GM21576 (cell line): ENCODE measurements around the gene LSM14B.
A peak's percentile ranks its signal among the peaks of the same experiment; 100 is the strongest.

Experiments used
- ATAC-seq: cut with Tn5 transposase; IDR thresholded peaks from one replicate; pipeline ENCODE4 v1.9.1; 2021; ENCODE audit warnings: mild to moderate bottlenecking, moderate library complexity; ENCODE audit not compliant: unreplicated experiment

LSM14B gene

DNA sequence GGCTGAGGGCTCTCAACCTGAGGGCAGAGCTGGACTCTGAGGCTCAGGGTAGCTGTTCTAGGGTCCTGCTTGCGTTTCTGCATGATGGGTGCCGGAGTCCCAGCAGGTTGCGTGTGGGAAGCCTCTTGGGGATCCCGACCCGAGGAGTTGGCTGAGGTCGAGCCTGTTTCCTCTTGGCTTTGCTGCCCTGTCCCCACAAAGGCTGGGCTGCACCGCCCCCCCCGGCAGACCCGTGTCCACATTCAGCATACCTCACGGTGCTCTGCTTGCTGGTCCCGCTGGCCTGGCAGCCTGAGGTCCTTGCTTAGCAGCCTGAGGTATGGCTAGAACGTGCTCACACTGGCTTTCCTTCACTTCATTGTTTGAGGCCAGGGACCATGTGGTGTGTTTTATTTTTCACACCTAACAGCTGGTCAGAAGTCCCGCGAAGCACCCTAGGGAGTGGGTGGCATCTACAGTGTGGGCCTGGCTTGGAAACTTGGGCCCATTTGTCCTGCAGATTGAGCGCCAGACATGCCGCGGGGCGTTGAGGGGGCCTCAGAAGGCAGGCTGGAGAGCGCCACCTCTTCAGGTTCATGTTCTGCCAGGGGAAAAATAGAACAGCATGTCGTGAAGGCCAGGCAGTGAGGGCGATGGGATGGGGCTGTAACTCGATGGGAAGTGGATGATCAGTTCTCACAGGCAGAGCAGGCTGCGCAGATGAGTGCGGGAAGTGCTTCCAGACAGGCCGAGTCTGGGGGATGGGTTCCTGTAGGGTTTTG lies 9.5 kb downstream of the LSM14B start:
- ATAC-seq = no peak

DNA sequence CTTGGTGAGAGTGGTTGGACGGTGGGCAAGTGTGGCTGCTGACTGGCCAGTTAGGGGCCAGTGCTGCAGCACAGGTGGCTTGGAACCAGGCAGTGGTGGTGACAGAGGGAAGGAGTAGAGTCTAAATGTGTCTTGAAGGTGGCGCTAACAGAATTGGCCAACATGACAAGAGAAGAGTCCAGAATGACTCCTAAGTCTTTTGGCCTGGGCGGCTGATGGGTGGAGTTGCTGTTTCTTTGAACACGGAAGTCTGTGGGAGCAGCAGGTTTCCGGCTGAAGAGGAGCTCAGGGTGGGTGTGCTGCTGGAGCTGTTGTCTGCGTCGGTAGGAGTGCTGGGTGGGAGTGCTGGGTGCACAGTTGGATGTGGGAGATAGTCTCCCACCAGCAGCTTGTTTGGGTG lies 10.1 kb downstream of the LSM14B start:
- no peak for ATAC-seq

DNA sequence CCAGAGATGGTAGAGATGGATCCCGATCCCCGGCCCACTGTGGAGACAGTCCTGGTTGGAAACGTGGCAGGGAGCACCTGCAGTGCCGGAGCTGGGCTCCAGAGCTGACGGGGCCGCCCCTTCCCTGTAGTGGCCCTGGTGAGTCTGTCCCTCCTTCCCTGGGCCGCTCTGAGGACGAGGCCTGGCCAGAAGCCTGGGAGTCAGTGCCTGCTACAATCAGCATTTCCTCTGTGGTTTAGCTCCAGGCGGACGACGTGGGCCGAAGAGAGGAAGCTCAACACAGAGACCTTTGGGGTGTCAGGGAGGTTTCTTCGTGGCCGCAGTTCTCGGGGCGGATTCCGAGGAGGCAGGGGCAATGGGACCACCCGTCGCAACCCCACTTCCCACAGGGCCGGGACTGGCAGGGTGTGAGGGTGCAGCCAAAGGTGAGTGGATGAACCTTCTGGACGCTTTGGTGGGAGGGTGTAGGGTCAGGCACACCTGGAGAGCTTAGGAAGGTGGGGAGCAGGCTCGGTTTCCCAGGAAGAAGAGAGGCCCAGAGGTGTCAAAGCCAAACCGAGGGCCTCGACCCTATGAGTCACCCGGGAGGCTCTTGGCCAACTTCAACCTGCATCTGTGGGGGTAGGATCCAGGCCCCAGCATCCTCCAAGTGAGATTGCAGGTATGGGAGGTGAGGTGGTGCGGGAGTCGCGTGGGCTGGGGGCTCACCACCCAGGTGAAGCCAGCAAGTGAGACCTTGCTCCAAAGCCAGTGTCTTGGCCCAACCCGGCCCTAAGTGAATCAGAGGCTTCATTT lies 11.0 kb downstream of the LSM14B start:
- no peak for ATAC-seq

DNA sequence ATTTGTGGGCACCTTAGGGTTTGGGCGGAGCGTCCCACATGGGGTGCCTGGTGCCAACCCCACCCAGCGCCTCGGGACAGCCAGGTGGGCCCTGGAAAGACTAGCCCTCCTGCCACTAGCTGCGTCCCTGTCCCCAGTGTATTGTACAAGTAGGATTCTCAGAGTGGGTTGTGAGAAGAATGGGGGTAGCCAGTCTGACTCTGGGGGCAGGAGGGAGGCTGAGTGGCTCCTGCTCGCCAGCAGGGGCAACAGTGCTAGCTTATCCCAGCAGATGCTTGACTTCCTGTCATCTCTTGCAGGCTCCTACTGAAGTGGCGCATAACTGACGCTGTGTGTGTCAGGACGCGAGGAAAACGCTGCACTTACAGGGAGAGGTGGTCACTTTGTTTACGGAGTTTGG lies 11.6 kb downstream of the LSM14B start:
- no peak for ATAC-seq

DNA sequence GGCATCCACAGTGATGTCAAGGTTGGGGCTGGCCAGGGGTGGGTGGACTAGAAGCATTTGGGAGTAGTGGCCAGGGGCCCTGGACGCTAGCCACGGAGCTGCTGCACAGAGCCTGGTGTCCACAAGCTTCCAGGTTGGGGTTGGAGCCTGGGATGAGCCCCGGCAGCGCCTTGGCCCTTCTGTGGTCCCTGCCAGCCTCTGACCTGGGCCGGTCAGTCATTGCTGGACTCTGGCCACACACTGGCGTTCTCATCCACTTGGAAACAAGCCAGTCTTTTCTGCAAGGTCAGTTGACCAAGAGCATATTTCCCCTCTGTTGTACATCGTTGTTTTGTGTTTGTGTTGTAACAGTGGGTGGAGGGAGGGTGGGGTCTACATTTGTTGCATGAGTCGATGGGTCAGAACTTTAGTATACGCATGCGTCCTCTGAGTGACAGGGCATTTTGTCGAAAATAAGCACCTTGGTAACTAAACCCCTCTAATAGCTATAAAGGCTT lies 12.5 kb downstream of the LSM14B start:
- ATAC-seq = no peak

DNA sequence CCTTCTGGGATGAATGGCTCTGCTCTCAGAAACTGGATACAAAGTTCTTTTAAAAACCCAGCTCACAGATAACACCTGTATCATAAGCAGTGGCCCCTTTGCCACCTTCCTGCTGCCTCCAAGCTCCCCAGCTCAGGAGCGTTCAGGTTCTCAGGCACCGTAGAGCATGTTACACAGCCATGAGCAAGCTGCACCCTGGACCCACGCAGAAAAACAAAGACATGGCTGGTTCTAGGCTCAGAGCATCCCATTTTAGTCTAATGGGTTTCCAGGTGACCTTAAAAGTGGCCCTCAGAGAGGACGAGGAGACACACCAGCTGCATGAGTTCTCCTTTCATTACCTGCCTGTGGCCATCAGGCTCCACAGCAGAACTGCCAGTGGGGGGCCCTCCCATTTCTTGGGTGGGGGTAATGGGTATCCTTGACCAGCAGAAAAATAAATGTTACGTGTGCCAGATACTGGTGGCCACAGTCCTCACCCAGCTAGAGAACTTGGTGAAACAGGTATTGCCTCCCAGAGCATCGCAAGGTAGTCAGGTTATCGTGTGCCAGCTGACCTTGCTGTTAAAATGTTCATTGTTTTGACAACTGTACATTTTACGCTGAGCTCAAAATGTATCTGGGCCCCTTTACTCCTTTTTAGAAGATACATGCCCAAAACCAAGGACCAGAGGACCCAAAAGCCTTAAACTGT lies 13.4 kb downstream of the LSM14B start:
- no peak for ATAC-seq

DNA sequence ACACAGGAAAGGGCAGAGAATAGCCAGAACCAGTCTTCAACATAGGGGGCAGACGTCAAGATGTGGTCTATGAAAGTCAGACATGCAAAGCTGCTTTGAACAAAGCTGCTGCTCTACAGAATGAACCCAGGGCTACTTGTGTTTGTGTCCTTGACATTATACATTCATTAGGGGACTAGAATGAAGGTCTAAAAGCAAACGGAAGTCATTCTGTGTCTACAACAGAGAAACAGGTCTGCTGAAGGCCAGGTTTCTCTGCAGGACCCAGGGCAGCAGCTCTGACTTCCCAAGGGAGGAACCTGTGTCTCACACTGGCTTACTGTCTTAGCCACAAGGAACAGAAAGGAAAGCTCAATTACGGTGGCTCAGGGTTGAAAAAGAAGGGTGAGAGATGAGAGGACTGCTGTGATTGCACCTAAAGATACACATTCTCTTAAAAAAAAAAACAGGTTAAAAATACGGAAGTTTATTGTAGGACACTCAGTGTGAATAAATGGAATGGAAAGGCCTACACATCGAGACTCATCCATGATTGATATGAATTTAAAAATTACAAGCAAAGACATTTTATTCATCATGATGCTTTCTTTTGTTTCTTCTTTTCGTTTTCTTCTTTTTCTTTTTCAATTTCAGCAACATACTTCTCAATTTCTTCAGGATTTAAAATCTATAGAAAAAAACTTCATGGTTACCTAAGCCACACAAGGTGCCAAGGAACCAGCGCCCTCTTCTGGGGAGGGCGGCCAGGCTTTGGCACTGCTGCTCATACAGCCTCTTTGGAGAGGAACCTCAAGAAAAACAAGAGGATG lies 14.2 kb downstream of the LSM14B start:
- ATAC-seq = no peak

DNA sequence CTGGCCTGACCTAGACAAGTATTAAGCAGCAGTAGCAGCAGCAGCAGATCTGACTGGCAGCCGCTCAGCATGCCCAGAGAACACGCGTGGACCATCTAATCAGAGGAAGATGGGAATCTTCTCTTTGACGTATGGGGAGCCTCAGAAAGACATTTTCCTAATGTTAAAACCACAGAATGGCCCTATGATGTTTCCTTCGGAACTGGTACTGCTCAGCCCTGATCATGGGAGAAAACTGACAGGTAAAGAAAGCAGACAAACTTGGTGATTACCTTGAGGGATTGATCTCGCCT lies 14.8 kb downstream of the LSM14B start:
- ATAC-seq = no peak

DNA sequence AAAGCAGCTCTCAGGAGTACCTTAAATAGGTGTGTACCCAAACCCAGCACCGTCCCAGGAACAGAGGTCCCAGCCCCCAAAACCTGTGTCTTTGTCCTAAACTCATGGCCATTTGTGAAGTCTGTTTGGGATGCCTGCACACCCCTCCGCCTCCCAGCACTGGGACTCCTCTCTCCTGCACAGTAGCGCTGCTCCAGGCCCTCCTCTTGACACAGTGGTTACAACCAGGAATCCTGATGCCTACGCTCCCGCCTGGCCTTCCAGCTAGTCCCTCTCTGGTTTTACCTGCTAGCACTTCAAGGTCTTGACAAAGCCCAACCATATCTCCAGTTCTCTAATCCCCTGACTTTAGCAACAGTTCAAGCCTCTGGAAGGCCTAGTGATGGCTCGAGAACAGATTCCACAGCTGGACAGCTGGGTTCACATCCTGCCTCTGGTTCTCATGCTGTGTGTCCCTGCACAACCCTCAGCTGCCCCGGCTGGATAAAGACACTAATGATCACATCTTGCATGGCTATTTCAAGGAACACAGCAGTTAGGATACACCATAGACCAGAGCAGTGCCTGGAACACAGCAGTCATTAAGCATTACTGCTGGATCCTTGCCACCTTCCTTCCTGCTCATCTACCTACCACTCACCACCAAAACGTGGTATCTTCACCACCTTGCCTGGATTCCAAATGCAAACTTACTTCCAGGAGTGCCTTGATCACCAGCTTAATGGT lies 15.4 kb downstream of the LSM14B start:
- ATAC-seq = no peak

DNA sequence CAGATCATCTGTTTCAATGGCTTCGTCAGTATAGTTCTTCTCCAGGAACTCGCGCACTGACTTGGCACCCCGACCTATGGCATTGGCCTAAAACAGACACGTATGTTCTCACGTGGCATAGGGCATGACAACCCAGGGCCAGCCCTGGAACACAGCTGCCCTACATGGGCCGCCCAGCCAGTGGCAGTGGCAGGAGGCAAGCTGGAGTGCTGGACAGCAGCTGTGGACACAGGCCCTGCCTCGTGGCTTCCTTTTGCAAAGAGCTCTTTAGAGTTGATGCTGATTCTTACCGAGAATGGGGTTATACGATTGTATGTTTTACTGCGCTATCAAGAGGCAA lies 15.9 kb downstream of the LSM14B start:
- ATAC-seq = no peak

DNA sequence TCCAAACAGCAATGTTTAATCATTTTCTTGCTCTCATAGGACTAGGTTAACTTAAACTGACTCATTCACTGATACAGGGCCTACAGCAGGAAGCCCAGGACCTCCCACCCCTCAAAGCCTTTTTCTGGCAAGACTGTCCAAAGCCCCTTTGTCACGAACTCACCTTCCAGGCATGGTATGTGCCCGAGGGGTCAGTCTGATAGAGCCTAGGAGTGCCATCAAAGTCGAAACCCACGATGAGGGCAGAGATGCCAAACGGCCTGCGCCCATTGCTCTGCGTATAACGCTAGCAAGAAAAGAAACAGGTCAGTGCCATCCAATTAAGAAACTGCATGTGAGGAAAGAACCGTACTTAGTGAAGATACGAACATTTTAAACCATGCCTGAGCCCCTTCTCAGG lies 16.6 kb downstream of the LSM14B start:
- no peak for ATAC-seq

DNA sequence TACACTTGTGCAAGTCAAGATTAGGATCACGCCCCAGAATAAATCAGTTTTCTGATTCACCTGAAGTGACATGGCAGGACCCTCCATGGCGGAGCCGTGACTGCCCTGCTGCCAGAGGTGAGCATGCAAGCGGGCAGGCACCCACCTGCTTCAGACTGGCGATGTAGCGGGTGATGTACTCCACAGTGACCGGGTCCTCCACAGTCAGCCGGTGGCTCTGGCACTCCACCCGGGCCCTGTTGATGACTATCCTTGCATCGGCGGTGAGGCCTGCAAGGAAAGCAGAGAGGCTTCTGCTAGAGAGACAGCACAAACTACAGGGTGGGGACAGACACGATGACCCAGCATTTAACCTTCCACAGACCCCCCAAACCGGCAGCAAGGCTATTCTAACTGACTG lies 17.4 kb downstream of the LSM14B start:
- no peak for ATAC-seq

DNA sequence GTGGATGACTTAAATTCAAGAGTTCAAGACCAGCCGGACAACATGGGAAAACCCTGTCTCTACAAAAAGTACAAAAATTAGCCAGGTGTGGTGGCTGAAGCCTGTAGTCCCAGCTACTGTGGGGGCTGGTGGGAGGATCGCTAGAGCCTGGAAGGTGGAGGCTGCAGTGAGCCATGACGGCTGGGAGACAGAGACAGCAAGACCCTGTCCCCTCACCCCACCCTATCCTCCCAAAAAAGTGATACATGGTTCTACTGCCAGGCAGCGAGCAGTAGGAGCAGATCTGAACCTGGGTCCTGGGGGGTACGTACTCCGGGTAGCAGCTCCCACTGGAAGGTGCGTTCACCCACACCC lies 18.7 kb downstream of the LSM14B start:
- ATAC-seq = no peak

DNA sequence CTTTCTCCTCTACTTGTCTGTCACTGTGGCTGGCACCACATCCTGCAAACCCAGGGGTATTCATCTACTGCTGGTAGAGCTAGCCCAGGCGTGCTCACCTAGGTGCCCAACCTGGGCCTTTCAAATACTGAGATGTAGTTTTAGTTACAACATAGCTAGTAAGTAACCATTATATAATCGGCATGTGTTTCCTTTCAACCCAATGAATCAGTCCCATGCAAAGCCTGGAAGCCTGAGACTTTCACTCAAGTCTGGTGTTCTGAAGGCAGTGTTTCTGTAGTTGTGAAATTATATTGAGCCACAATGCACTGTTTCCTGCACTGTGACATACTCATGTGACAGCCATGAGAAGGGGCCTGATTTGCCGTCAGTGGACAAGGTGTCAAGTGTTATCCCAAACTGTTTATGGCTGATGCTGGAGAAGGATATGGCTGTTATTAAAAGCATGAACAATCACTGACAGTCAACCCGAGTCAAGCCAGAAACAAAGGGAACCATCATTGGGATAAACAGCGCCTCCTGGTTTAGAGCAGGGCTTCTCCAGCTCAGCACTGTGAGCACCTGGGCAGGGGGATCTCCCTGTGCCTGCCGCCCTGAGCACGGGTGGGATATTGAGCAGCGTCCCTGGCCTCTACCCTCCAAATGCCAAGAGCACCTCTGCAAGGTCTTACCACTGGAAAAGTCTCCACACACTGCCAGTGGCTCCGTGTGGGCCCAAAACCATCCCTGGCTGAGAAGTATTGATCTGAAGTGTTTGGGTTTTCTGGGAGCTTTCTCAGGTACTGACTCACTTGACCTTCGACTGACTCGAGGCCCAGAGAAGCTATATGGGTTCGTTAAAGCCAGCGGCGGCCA lies 19.3 kb downstream of the LSM14B start:
- no peak for ATAC-seq

DNA sequence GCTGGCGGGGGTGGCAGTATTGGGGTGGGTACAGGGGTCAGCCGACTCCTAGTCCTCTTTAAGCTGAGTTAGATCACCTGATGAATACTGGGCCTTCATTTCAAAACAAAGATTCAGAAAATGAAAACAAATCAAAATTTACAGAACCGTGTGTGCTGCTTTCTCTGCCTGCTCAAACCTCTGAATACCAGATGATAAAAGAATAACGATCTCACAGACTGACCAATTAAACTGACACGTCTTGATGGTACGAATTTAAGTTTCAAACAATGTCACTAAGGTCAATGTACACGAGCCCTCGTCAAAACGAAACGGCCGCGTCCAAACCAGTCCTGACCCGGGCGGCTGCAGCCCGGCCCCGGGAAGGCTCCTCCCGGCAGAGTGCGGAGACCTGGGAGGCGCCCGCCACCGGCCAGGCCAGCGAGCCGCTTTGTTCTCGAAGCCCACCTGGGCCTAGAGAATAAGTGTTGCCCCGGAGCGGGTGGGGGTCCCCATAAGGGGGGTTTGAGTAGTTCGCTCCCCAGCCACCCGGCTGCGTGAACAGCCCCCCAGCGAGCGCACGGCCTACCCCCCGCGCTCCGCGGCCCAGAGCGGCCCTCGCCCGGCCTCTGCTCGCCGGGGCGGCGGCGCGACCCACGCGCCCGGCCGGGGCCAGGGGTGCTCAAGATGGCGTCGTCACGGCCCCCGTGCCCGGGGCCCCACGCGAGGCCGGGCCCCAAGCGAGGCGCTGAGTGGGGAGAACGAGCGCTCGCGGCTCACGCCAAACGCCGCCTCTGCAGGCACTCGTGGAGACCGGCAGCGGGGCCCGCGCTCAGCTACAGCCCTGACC lies 20.2 kb downstream of the LSM14B start:
- peak; percentile 2 for ATAC-seq

DNA sequence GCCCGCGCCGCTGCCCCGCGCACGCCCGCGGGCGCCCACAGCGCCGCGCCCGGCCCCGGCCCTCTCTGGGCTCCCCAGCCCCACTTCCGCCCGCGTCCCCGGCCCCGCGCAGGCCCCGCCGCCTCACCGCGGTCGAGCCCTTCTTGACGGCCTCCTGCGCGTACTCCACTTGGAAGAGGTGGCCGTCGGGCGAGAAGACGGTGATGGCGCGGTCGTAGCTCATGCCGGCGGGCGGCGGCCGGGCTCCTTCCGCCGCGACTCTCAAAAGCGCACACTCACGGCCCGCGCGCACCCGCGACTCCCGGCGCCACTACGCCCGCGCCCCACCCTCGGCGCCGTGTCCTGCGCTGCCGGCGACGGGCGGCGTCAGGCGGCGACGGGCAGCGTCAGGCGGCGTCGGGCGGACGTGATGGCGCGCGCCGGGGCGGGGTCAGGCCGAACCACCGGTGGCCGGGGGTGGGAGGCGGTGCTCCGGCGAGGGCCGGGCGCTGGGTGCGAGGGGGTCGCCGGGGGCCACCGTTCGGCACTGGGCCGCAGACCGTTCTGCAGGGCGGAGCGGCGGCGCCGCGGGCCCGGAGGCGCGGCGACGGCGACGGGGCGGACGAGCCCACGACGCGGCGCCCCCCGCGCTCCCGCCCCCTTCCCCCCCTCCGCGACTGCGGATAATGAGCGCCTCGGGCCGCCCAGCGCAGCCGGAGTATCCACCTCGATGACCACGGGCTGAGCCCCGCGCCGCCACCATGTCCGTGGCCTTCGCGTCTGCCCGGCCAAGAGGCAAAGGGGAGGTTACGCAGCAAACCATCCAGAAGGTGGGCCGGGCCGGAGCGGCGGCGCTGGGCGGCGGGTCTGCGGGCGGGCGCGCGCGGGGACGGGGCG lies 21.0 kb downstream of the LSM14B start, which contains the start of the genes PSMA7 and SS18L1:
TSS of gene PSMA7 (minus strand) at position 314 of the 876 bp plus-strand sequence. CDS start at position 223, 91 bp downstream.
TSS of gene SS18L1 (plus strand) at position 689 of the 876 bp plus-strand sequence. CDS start at position 741, 52 bp downstream.
- peak; percentile 67 for ATAC-seq
